ENCODE data around the gene RAP1B.
A peak's percentile ranks its signal among the peaks of the same experiment; 100 is the strongest.

Gene RAP1B

DNA sequence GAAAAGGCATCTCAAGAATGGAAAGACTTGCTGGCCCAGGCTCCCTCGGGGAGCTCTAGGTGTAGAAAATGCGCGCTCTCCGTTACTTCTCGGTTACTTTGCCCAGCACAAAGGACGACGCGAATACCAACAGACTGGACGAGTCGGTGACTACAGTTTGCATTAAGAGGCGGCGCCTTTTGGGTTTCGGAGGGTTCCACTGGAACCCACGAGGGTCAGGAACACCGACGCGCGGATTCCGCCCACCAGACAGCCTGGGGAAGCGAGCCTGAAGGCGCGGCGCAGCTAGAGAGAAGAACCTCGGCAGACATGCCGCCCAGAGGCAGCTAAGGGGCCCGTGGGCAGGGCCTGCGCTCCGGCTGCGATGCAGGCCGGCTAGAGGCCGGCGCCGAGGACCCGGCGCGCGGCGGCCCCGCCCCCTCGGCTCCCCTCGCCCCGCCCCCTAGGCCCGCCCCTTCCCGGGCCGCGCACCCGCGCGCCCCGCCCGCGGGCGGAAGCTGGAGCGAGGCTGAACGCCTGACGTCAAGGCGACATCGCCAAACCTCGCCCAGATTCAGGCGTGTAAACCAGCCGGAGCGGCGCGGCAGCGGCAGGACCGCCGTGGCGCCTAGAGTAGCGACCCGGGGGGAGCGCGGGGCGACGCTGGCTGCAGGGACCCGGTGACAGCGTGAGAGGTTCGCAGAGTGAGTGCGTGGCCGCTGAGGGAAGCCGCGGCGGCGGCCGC lies at the start of gene RAP1B:
RAP1B (plus strand) TSS at position 530 of the 724 bp plus-strand sequence. CDS start 37,826 bp downstream, outside the sequence.
- in situ Hi-C loops (cut with HindIII; ENCODE audit: low pct_unique_long_range_greater_than_20kb, low sequenced_read_pairs): no loop called here
- DNase-seq (ENCODE audit: low read depth in 1 of 2, low spot score in 1 of 2): peak; percentile 85 to 97
- no peak for TF ChIP-seq JUND (IDR thresholded peaks at IDR 0.05; ENCODE audit: low read depth)

DNA sequence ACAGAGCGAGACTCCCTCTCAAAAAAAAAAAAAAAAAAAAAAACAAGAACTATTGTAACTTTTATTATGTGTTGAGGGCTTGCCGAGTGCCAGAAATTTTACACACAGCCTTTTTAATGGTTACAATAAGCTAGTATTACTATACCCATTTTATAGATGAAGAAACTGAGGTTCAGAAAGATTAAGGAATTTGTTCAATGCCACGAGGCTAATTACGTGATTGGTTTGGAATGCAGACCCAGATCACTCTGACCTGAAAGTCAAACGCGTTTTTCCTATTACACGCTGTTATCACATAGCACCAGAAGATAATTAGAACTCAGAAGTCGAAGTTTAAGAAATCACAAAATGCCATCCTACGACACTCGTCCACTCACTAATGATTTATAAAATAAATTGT lies 48.9 kb upstream of the RAP1B start:
- DNase-seq (ENCODE audit: low read depth in 1 of 2, low spot score in 1 of 2): peak in 1 of 2 experiments; percentile 20
- in situ Hi-C loops (cut with HindIII; ENCODE audit: low pct_unique_long_range_greater_than_20kb, low sequenced_read_pairs): no loop called here
- no peak for TF ChIP-seq JUND (IDR thresholded peaks at IDR 0.05; ENCODE audit: low read depth)

GRCh38 chr12:68564166-68564565 lies 46.5 kb upstream of the RAP1B start:
- in situ Hi-C loops (cut with HindIII; ENCODE audit: low pct_unique_long_range_greater_than_20kb, low sequenced_read_pairs): no loop called here
- no peak for DNase-seq (ENCODE audit: low read depth in 1 of 2, low spot score in 1 of 2)
- no peak for TF ChIP-seq JUND (IDR thresholded peaks at IDR 0.05; ENCODE audit: low read depth)

DNA sequence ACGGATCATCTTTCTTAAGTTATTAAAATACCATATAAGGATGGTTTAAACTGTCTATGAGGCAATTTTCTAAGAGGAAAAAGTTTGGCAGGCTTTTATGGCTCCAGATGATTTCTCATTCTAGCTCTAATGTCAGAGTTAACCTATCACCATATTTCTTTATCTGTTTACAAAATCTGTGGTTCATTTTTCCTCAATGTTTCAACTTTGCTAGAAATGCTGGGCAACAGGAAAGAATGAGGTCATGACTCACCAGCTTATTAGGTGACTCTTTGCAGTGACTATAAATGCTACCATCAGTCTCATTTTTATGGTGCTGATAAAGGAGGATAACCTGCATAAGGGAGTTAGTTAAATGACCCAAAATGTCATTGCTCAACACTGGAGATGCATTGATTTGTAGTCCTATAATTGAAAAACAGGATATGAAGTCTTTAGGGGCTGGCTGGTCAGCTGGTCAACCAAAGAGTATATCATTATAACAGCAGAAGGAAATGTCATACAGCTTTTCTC lies 45.3 kb upstream of the RAP1B start:
- in situ Hi-C loops (cut with HindIII; ENCODE audit: low pct_unique_long_range_greater_than_20kb, low sequenced_read_pairs): no loop called here
- no peak for DNase-seq (ENCODE audit: low read depth in 1 of 2, low spot score in 1 of 2)
- no peak for TF ChIP-seq JUND (IDR thresholded peaks at IDR 0.05; ENCODE audit: low read depth)

GRCh38 chr12:68568922-68569569 lies 41.7 kb upstream of the RAP1B start:
- DNase-seq (ENCODE audit: low read depth in 1 of 2, low spot score in 1 of 2): no peak
- in situ Hi-C loops (cut with HindIII; ENCODE audit: low pct_unique_long_range_greater_than_20kb, low sequenced_read_pairs): no loop called here
- no peak for TF ChIP-seq JUND (IDR thresholded peaks at IDR 0.05; ENCODE audit: low read depth)

- in situ Hi-C loops (cut with HindIII; ENCODE audit: low pct_unique_long_range_greater_than_20kb, low sequenced_read_pairs): no loop called here
- TF ChIP-seq JUND (IDR thresholded peaks at IDR 0.05; ENCODE audit: low read depth): no peak
- no peak for DNase-seq (ENCODE audit: low read depth in 1 of 2, low spot score in 1 of 2)
Measured at GRCh38 chr12:68572661-68573060, 38.0 kb upstream of the RAP1B start.

DNA sequence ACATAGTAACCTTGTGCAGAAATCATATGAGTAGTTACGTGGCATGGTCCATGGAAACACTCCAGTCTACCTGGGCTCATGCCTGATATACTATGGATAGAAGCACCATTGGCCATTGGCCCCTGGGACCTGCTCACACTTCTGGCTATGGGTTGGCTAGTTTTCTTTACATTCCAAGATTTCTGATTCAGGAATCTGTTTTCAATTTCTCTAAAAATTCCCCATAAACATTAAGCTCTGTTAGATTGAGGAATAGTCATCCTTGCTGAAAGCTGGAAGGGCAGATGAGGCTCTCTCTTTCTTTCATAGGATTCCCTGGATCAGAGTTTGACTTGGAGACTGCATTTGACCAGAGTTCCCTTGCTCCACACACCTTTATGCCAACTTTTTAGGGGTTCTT lies 37.3 kb upstream of the RAP1B start:
- DNase-seq (ENCODE audit: low read depth in 1 of 2, low spot score in 1 of 2): no peak
- in situ Hi-C loops (cut with HindIII; ENCODE audit: low pct_unique_long_range_greater_than_20kb, low sequenced_read_pairs): no loop called here
- no peak for TF ChIP-seq JUND (IDR thresholded peaks at IDR 0.05; ENCODE audit: low read depth)

- in situ Hi-C loops (cut with HindIII; ENCODE audit: low pct_unique_long_range_greater_than_20kb, low sequenced_read_pairs): no loop called here
Measured at GRCh38 chr12:68577949-68578348, 32.8 kb upstream of the RAP1B start.

DNA sequence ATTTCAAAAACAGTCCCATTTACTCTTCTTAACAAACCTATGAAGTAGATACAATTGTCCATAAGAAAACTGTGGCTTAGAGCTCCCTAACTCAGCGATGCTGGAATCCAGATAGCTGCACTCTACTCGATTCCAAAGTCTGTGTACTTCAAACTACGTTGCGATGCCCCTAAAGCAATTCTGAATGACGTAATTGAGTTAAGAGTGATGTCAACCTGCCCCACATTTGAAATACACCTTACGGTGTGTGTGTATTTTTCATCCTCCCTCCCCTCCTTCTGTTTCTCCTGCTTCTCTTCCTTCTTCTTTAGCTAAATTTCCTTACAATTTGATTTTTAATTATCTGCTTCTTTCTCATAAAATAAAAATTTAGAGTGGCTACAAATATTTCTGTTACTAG lies 31.9 kb upstream of the RAP1B start:
- in situ Hi-C loops (cut with HindIII; ENCODE audit: low pct_unique_long_range_greater_than_20kb, low sequenced_read_pairs): no loop called here
- DNase-seq (ENCODE audit: low read depth in 1 of 2, low spot score in 1 of 2): no peak
- no peak for TF ChIP-seq JUND (IDR thresholded peaks at IDR 0.05; ENCODE audit: low read depth)

More at GRCh38 chr12:68577949-68578348, 32.8 kb upstream of the RAP1B start:
- TF ChIP-seq JUND (IDR thresholded peaks at IDR 0.05; ENCODE audit: low read depth): no peak
- no peak for DNase-seq (ENCODE audit: low read depth in 1 of 2, low spot score in 1 of 2)

GRCh38 chr12:68579254-68579653 lies 31.4 kb upstream of the RAP1B start:
- in situ Hi-C loops (cut with HindIII; ENCODE audit: low pct_unique_long_range_greater_than_20kb, low sequenced_read_pairs): no loop called here
- DNase-seq (ENCODE audit: low read depth in 1 of 2, low spot score in 1 of 2): no peak
- no peak for TF ChIP-seq JUND (IDR thresholded peaks at IDR 0.05; ENCODE audit: low read depth)

GRCh38 chr12:68580911-68581310 lies 29.8 kb upstream of the RAP1B start:
- in situ Hi-C loops (cut with HindIII; ENCODE audit: low pct_unique_long_range_greater_than_20kb, low sequenced_read_pairs): no loop called here
- no peak for DNase-seq (ENCODE audit: low read depth in 1 of 2, low spot score in 1 of 2)
- no peak for TF ChIP-seq JUND (IDR thresholded peaks at IDR 0.05; ENCODE audit: low read depth)

GRCh38 chr12:68581926-68582325 lies 28.8 kb upstream of the RAP1B start:
- DNase-seq (ENCODE audit: low read depth in 1 of 2, low spot score in 1 of 2): no peak
- no peak for TF ChIP-seq JUND (IDR thresholded peaks at IDR 0.05; ENCODE audit: low read depth)
- in situ Hi-C loops (cut with HindIII; ENCODE audit: low pct_unique_long_range_greater_than_20kb, low sequenced_read_pairs): no loop called here

DNA sequence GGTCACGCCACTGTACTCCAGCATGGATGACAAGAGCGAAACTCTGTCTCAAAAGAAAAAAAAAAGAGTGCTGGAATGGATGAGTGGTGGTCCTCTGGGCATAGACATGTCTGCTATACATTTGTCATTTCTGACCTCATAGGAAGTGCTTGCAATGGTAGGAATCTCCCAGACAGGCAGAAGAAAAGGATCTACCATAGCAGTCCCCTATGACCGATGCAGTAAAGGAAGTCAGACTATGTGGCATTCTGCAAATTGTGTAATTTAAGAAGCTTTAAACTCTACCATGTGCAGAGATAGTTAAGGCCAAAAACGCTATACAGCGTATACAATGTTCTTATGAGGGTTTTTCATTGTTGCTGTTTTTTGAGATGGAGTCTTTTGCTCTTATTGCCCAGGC lies 24.7 kb upstream of the RAP1B start:
- no peak for TF ChIP-seq JUND (IDR thresholded peaks at IDR 0.05; ENCODE audit: low read depth)
- in situ Hi-C loops (cut with HindIII; ENCODE audit: low pct_unique_long_range_greater_than_20kb, low sequenced_read_pairs): no loop called here
- DNase-seq (ENCODE audit: low read depth in 1 of 2, low spot score in 1 of 2): no peak
